GM18909 (cell line): ENCODE results near the gene C3orf49.

ENCODE experiments used
- ATAC-seq: cut with Tn5 transposase; IDR thresholded peaks from one replicate; pipeline ENCODE4 v1.9.1; 2021; ENCODE audit warnings: mild to moderate bottlenecking; ENCODE audit not compliant: unreplicated experiment, poor library complexity

Gene C3orf49

GRCh38 chr3:63877737-63878393, 58.8 kb downstream of the C3orf49 start:
- ATAC-seq, result no peak

GRCh38 chr3:63878394-63879060, 59.4 kb downstream of the C3orf49 start:
- no peak for ATAC-seq

- no peak for ATAC-seq
These were observed 61.6 kb downstream of the C3orf49 start for GRCh38 chr3:63880653-63881052.

GRCh38 chr3:63886858-63887257, 67.8 kb downstream of the C3orf49 start:
- ATAC-seq, result no peak

GRCh38 chr3:63891518-63891917, 72.4 kb downstream of the C3orf49 start:
- ATAC-seq, result no peak

GRCh38 chr3:63892773-63893352, 73.8 kb downstream of the C3orf49 start:
- ATAC-seq, result no peak

- ATAC-seq, result no peak
These were observed 76.5 kb downstream of the C3orf49 start for GRCh38 chr3:63895422-63896189.

GRCh38 chr3:63896332-63897030, 77.4 kb downstream of the C3orf49 start:
- peak; percentile 65 for ATAC-seq
